NCI-H146 treated with DMSO at 0.1 percent for 48 hours (cell line): ENCODE results near the gene SERINC2.

ENCODE experiments used
- DNase-seq: peaks from one replicate; lab custom pipeline; 2025; ENCODE audit not compliant: unreplicated experiment; lab: John Stamatoyannopoulos, UW

Gene SERINC2

DNA sequence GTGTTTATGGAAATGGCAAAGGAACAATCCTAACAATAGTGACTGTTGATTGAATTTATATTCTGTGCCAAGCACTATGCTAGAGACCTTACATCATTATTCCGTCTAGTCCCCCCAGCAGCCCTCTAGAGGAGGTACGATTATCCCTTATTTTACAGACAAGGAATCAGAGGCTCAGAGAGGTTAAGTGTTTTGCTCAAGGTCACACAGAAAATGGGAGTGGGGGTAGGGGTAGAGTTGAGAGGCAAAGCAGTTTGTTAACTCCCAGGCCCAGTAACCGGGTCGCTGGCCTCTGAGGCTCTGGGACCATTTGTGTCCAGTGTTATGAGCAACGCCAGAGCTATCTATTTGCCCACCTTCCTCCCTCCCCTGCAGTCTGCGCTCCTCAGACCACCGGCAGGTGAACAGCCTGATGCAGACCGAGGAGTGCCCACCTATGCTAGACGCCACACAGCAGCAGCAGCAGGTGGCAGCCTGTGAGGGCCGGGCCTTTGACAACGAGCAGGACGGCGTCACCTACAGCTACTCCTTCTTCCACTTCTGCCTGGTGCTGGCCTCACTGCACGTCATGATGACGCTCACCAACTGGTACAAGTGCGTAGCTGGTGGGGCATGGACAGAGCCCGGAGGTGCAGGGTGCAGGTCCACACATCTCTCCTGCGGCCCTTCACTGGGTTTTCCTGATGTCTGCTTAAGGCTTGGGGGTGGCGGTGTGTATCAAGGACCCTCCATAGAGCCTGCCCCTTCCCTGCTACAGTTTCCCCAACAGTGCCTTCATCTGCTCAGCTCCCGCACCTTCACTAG, 19.8 kb downstream of the SERINC2 start:
- no peak for DNase-seq

DNA sequence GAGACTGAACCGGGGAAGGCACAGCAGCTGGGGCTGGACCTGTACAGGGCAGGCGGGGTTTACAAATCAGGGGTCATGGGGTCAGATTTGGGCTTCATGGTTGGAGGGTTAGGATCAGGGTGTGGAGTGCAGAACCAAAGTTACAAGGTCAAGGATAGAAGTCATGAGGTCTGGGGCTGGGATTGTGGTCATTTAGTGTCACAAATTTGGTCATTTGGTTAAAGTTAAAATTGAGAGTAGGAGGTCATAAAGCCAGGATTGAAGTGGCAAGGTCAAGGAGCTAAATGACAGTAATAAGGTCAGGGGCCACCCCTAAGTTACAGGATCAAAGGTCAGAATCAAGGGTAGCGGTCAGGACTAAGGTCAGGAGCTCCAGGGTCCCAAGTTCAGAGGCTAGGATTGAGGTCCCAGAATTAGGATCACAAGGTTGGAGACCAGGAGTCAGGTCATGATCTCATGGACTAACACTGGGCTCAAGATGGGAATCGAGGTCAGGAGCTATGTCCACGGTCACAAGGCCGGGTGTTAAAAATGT, 20.4 kb downstream of the SERINC2 start:
- no peak for DNase-seq

DNA sequence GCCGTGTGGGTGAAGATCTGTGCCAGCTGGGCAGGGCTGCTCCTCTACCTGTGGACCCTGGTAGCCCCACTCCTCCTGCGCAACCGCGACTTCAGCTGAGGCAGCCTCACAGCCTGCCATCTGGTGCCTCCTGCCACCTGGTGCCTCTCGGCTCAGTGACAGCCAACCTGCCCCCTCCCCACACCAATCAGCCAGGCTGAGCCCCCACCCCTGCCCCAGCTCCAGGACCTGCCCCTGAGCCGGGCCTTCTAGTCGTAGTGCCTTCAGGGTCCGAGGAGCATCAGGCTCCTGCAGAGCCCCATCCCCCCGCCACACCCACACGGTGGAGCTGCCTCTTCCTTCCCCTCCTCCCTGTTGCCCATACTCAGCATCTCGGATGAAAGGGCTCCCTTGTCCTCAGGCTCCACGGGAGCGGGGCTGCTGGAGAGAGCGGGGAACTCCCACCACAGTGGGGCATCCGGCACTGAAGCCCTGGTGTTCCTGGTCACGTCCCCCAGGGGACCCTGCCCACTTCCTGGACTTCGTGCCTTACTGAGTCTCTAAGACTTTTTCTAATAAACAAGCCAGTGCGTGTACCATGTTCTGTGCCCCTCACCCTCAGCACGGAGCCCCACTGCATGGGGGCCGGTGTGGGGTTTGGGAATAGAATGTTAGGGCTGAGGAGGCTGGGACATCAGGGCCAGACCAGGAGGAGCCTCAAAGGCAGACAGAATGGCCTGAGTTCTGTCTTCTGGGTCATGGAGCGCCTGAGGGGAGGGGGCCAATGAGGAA, 21.3 kb downstream of the SERINC2 start:
- DNase-seq = no peak

- no peak for DNase-seq
Measured at GRCh38 chr1:31434979-31435378, 22.0 kb downstream of the SERINC2 start.

GRCh38 chr1:31435471-31436409, 22.7 kb downstream of the SERINC2 start:
- no peak for DNase-seq

DNA sequence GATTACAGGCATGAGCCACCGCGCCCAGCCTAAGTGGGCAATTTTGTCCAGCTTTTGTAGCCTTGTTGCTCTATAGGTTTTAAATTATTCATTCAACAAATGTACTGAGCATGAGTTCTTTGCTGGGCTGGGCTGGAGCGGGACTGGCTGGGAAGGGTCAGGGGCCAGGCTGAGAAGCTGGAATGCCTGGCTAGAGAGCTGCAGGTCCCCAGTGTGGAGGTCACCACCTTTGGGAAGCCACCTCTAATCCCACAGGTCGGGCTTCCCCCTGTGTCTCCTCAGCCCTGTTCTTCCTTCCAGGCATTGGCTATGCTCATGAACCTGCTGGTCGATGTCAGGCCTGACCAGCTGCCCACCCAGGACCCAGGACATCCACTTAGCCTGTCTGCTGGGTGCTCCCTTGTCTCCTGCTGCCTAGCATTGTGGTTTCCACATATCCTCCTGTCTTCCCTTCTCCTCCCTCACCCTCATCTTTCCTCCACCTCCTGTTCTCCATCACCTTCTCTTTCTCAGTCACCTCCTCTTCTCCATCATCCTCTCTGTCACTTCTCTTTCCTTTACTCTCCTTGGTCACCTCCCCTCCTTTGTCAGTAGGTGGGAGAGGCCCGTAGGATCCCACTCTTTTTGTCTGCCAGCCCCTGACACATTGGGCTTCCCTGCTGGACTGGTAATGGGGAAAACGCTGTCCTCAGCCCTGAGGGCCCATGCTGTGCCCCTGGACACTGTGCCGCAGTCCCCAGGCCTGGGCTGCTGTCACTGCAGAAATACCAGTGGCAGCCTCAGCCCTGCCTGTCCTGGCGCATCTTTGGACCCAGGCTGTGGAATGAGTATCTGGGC, 23.8 kb downstream of the SERINC2 start:
- no peak for DNase-seq

- no peak for DNase-seq
Measured at GRCh38 chr1:31437433-31438037, 24.5 kb downstream of the SERINC2 start.

DNA sequence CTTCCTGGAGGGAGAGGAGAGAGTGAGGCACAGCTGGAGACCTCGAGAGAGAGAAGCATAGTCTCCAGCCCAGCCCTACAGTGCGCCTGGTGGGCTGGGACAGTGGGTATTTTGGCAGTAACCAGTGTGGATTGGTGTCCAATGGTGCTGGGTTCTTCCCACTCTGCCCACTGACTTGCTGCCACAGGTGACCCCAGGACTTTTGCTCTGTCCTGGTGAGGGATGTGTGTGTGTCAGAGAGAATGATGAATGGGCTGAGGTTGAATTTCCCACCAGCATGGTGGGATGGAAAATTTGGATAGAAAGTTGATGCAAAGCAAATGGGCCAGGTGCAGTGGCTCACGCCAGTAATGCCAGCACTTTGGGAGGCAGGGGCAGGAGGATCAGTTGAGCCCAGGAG, 26.3 kb downstream of the SERINC2 start:
- DNase-seq = no peak

GRCh38 chr1:31441073-31441472, 28.1 kb downstream of the SERINC2 start:
- no peak for DNase-seq

DNA sequence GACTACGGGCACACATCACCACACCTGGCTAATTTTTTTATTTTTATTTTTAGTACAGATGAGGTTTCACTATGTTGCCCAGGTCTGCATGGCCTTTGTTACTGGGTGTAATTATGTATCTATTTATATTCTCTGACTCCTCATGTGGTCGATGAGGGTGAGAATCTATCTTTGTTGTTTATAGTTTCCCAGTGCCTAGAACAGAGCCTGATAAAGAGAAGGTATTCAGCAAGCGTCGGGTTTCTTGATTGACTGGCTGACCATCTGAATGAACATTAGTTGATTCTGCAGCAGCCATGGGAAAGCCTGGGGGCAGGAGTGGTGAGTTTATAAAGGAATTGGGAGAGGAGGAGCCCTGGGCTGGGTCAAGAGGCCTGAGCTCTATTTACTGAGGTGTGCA, 28.5 kb downstream of the SERINC2 start:
- DNase-seq = no peak

- no peak for DNase-seq
Measured at GRCh38 chr1:31441970-31442647, 29.1 kb downstream of the SERINC2 start.

- DNase-seq = no peak
Measured at GRCh38 chr1:31442648-31442994, 29.6 kb downstream of the SERINC2 start.

DNA sequence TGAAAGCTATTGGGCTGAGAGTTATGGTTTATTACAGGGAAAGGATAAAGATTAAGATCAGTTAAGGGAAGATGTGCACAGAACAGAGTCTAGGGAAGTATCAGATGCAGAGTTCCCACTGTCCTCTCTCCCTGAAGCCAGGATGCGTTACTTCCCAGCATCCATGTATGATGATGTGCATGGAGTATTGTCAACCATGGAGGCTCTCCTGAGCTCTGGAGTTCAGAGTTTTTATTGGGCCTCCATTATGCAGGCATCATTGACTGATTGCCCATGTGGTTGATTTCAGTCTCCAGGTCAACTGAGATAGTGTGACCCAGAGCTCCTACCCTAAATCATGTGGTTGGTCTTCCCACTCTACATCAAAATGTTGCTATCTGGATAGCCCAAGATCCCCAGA, 30.7 kb downstream of the SERINC2 start:
- DNase-seq = no peak

GRCh38 chr1:31444725-31445448, 31.9 kb downstream of the SERINC2 start:
- DNase-seq = no peak

- DNase-seq = no peak
Measured at GRCh38 chr1:31445951-31446350, 32.9 kb downstream of the SERINC2 start.

- DNase-seq = no peak
Measured at GRCh38 chr1:31447210-31447609, 34.2 kb downstream of the SERINC2 start.

GRCh38 chr1:31453384-31454079, 40.5 kb downstream of the SERINC2 start:
- no peak for DNase-seq

- no peak for DNase-seq
Measured at GRCh38 chr1:31458287-31458896, 45.4 kb downstream of the SERINC2 start.
